ENCODE results near the gene TREML2. TPM values are rescaled to one million over a fixed set of nuclear protein-coding genes. Genes with fewer than 3 reads are reported as not detected.
"Not testable (repeated sequence)": the region's sequence is repeated elsewhere in the genome, so short reads cannot be mapped to it uniquely, and the experiment has no call there.

Gene TREML2
- total RNA-seq, 1 experiment from 2014 or later, result not detected

DNA sequence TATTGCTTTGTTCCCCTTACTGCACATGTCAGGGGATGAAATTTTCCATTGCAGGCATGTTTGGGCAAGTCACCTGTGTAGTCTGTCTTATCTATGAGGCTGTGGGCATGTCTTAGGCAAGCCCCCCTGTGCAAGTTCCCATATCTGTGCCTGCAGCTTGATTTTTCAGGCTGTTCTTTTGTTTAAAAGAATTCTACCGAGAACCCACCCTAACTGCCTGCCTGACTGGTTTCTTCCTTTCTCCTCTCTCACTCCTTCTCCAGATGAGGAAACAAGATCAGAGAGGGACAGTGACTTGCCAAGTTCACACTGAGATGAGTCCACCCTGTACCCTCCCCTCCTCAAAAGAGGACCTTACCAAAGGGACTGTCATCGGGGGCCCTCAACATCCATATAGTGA is 11.0 kb downstream of the TREML2 start:
- BruUV-seq (replicated peaks), result no TSS peak
- intact Hi-C loops (cut with micrococcal nuclease; ENCODE audit: unreplicated experiment), result no loop called here
- H3K27me3 ChIP-seq (ENCODE audit: insufficient read depth, low read depth), result peaks cover 57% of the 10 kb centered on the region
- no peaks in the 10 kb centered on the region for H3K79me2 ChIP-seq (ENCODE audit: low read depth)
- no peak overlapping the region for H2AFZ ChIP-seq
- ChIA-PET POLR2A (ENCODE audit: unreplicated experiment) (no interaction called here), CTCF (no interaction called here)
- no peaks in the 10 kb centered on the region for H3K9me2 ChIP-seq (ENCODE audit: insufficient read depth)
- no peaks in the 10 kb centered on the region for H4K20me1 ChIP-seq (ENCODE audit: insufficient read depth)
- H3K9me3 ChIP-seq (ENCODE audit: insufficient read depth, low read depth), result 0 out of 2 replicates have a peak, but pooled peaks cover 5% of the 10 kb centered on the region
- TF ChIP-seq EZH2 (IDR thresholded peaks at IDR 0.05; ENCODE audit: low read depth), result no peak
- TF ChIP-seq CTCF (conservative IDR thresholded peaks at IDR 0.05), result no peak
- DNase-seq, result no peak
- no peaks in the 10 kb centered on the region for H3F3A ChIP-seq (ENCODE audit: insufficient read depth, low read depth)
- no peaks in the 10 kb centered on the region for H3K4me1 ChIP-seq (replicated peaks; ENCODE audit: insufficient read depth)
- H3K4me2 ChIP-seq, result no peak overlapping the region
- no peak overlapping the region for H3K4me3 ChIP-seq
- no peaks in the 10 kb centered on the region for H3K36me3 ChIP-seq (ENCODE audit: low read depth)
- H3K27ac ChIP-seq, result no peak overlapping the region

GRCh38 chr6:41189046-41189445 is 11.9 kb downstream of the TREML2 start:
- intact Hi-C loops (cut with micrococcal nuclease; ENCODE audit: unreplicated experiment); H3K36me3 ChIP-seq (ENCODE audit: low read depth); H2AFZ ChIP-seq; POLR2A ChIA-PET (ENCODE audit: unreplicated experiment); H3K4me2 ChIP-seq; H3F3A ChIP-seq (ENCODE audit: insufficient read depth, low read depth); DNase-seq; H3K9me2 ChIP-seq (ENCODE audit: insufficient read depth); H3K4me1 ChIP-seq (replicated peaks; ENCODE audit: insufficient read depth); H3K79me2 ChIP-seq (ENCODE audit: low read depth); H4K20me1 ChIP-seq (ENCODE audit: insufficient read depth); H3K9me3 ChIP-seq (ENCODE audit: insufficient read depth, low read depth); BruUV-seq (replicated peaks); H3K4me3 ChIP-seq; CTCF ChIA-PET; H3K27ac ChIP-seq: not testable (repeated sequence)
- peaks cover 56% of the 10 kb centered on the region for H3K27me3 ChIP-seq (ENCODE audit: insufficient read depth, low read depth)

GRCh38 chr6:41187924-41188886 is 12.7 kb downstream of the TREML2 start:
- Histone ChIP-seq H3K27ac (no peak overlapping the region), H2AFZ (no peak overlapping the region), H3K4me2 (no peak overlapping the region), H3K9me2 (ENCODE audit: insufficient read depth) (no peaks in the 10 kb centered on the region), H3K79me2 (ENCODE audit: low read depth) (no peaks in the 10 kb centered on the region), H3F3A (ENCODE audit: insufficient read depth, low read depth) (no peaks in the 10 kb centered on the region), H4K20me1 (ENCODE audit: insufficient read depth) (no peaks in the 10 kb centered on the region), H3K36me3 (ENCODE audit: low read depth) (no peaks in the 10 kb centered on the region), H3K27me3 (ENCODE audit: insufficient read depth, low read depth) (peaks cover 60% of the 10 kb centered on the region), H3K4me1 (replicated peaks; ENCODE audit: insufficient read depth) (no peaks in the 10 kb centered on the region), H3K9me3 (ENCODE audit: insufficient read depth, low read depth) (0 out of 2 replicates have a peak, but pooled peaks cover 5% of the 10 kb centered on the region), H3K4me3 (no peak overlapping the region)
- ChIA-PET POLR2A (ENCODE audit: unreplicated experiment) (no interaction called here), CTCF (no interaction called here)
- TF ChIP-seq EZH2 (IDR thresholded peaks at IDR 0.05; ENCODE audit: low read depth), result no peak
- no peak for TF ChIP-seq CTCF (conservative IDR thresholded peaks at IDR 0.05)
- intact Hi-C loops (cut with micrococcal nuclease; ENCODE audit: unreplicated experiment), result no loop called here
- BruUV-seq (replicated peaks), result no TSS peak
- no peak for DNase-seq
